Measurements from ENCODE around the gene LCN6. TPM values are rescaled to one million over a fixed set of nuclear protein-coding genes. Genes with fewer than 3 reads are reported as not detected.

LCN6 gene
- total RNA-seq, 4 donors from 2014 or later: 6.3 to 7.3 TPM; not detected in 2

- WGBS, 2 donors: 77 to 81% methylated on average over 23 of the region's 23 CpGs
- DNase-seq (ENCODE audit: low spot score in 2 of 2): no peak
- intact Hi-C loops (cut with DNase I; ENCODE audit: low total_unique reads): no loop called here
- no peak overlapping the region for H3K4me3 ChIP-seq (ENCODE audit: low read depth, poor library complexity, severe bottlenecking)
- no peak for TF ChIP-seq POLR2A (IDR thresholded peaks at IDR 0.05)
- TF ChIP-seq CTCF (IDR thresholded peaks at IDR 0.05): no peak
Observed at GRCh38 chr9:136739509-136739908, 8.8 kb downstream of the LCN6 start.

GRCh38 chr9:136738960-136739359 lies 9.4 kb downstream of the LCN6 start:
- intact Hi-C loops (cut with DNase I; ENCODE audit: low total_unique reads): no loop called here
- TF ChIP-seq POLR2A (IDR thresholded peaks at IDR 0.05) (no peak), CTCF (IDR thresholded peaks at IDR 0.05) (no peak)
- H3K4me3 ChIP-seq (ENCODE audit: low read depth, poor library complexity, severe bottlenecking): no peak overlapping the region
- no peak for DNase-seq (ENCODE audit: low spot score in 2 of 2)
- 93% methylated on average over 20 of the region's 20 CpGs for WGBS, 2 donors

GRCh38 chr9:136735812-136736480 lies 12.4 kb downstream of the LCN6 start:
- WGBS, 2 donors: 87 to 89% methylated on average over 21 of the region's 21 CpGs

GRCh38 chr9:136734837-136735496 lies 13.4 kb downstream of the LCN6 start:
- no peak overlapping the region for H3K4me3 ChIP-seq (ENCODE audit: low read depth, poor library complexity, severe bottlenecking)
- 82 to 84% methylated on average over 11 to 12 of the region's 12 CpGs for WGBS, 2 donors
- TF ChIP-seq CTCF (IDR thresholded peaks at IDR 0.05) (no peak), POLR2A (IDR thresholded peaks at IDR 0.05) (no peak)
- no peak for DNase-seq (ENCODE audit: low spot score in 2 of 2)
- intact Hi-C loops (cut with DNase I; ENCODE audit: low total_unique reads): no loop called here

More at GRCh38 chr9:136735812-136736480, 12.4 kb downstream of the LCN6 start:
- TF ChIP-seq CTCF (IDR thresholded peaks at IDR 0.05) (no peak), POLR2A (IDR thresholded peaks at IDR 0.05) (no peak)
- DNase-seq (ENCODE audit: low spot score in 2 of 2): no peak
- intact Hi-C loops (cut with DNase I; ENCODE audit: low total_unique reads): no loop called here
- H3K4me3 ChIP-seq (ENCODE audit: low read depth, poor library complexity, severe bottlenecking): no peak overlapping the region

GRCh38 chr9:136733611-136734010 lies 14.7 kb downstream of the LCN6 start:
- no peak for DNase-seq (ENCODE audit: low spot score in 2 of 2)
- 84 to 88% methylated on average over 12 of the region's 12 CpGs for WGBS, 2 donors
- intact Hi-C loops (cut with DNase I; ENCODE audit: low total_unique reads): no loop called here
- TF ChIP-seq CTCF (IDR thresholded peaks at IDR 0.05): no peak
- TF ChIP-seq POLR2A (IDR thresholded peaks at IDR 0.05): no peak
- no peak overlapping the region for H3K4me3 ChIP-seq (ENCODE audit: low read depth, poor library complexity, severe bottlenecking)
